ENCODE data around the gene CARMIL1. TPM values are rescaled to one million over a fixed set of nuclear protein-coding genes. Genes with fewer than 3 reads are reported as not detected.

Gene CARMIL1
- total RNA-seq, 1 donor from 2014 or later: 37.6 TPM

- intact Hi-C loops (cut with DNase I): no loop called here
- Histone ChIP-seq H3K27ac (no peak overlapping the region), H3K4me3 (no peak overlapping the region), H3K27me3 (no peaks in the 10 kb centered on the region), H3K36me3 (no peaks in the 10 kb centered on the region), H3K9me3 (no peaks in the 10 kb centered on the region), H3K4me1 (peaks cover 11% of the 10 kb centered on the region)
- TF ChIP-seq, protein P1, sequence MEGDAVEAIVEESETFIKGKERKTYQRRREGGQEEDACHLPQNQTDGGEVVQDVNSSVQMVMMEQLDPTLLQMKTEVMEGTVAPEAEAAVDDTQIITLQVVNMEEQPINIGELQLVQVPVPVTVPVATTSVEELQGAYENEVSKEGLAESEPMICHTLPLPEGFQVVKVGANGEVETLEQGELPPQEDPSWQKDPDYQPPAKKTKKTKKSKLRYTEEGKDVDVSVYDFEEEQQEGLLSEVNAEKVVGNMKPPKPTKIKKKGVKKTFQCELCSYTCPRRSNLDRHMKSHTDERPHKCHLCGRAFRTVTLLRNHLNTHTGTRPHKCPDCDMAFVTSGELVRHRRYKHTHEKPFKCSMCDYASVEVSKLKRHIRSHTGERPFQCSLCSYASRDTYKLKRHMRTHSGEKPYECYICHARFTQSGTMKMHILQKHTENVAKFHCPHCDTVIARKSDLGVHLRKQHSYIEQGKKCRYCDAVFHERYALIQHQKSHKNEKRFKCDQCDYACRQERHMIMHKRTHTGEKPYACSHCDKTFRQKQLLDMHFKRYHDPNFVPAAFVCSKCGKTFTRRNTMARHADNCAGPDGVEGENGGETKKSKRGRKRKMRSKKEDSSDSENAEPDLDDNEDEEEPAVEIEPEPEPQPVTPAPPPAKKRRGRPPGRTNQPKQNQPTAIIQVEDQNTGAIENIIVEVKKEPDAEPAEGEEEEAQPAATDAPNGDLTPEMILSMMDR (IDR thresholded peaks at IDR 0.05): no peak
- ATAC-seq (peak; percentile 51), DNase-seq (no peak)
Observed at GRCh38 chr6:25452031-25452430, 172.9 kb downstream of the CARMIL1 start.

DNA sequence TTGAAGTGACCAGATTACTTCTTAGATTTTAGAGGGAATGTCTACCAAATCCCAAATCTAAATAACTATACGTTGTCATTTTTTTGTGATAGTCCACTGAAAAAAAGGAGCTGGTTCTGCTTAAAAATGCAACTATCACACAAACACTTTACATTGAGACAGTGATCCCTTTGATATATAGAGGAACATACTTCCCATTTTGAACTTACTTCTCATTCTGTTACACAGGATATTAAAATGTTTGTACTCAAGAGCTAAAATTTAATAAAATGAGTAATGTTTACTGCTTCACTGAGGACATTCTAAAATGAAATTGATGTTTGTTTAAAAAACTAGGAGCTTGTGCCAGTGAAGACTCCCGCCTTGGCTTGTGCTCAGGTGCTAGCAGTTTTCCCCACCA is 174.1 kb downstream of the CARMIL1 start:
- H3K4me1 ChIP-seq: no peaks in the 10 kb centered on the region
- ATAC-seq (no peak), DNase-seq (no peak)
- no peaks in the 10 kb centered on the region for H3K36me3 ChIP-seq
- no peaks in the 10 kb centered on the region for H3K27me3 ChIP-seq
- no peak overlapping the region for H3K27ac ChIP-seq
- TF ChIP-seq, protein P1 (IDR thresholded peaks at IDR 0.05): no peak
- H3K4me3 ChIP-seq: no peak overlapping the region
- intact Hi-C loops (cut with DNase I): no loop called here
- H3K9me3 ChIP-seq: no peaks in the 10 kb centered on the region

DNA sequence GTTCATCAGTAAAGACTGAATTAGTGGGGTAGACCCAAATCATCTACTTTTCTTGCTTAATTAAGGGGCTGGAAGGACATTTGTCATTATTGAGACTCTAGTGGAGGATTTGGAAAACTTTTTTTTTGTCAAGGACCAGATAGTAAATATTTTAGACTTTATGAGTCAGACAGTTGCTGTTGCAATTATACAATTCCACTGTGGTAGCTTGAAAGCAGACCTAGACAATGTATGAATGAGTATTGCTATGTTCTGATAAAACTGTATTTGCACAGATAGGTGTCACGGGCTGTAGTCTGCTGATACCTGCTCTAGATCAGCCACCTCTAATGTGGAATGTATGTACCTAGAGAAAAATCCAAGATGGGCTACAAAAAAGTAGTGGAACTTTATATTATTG is 175.0 kb downstream of the CARMIL1 start:
- Histone ChIP-seq H3K27ac (no peak overlapping the region), H3K9me3 (no peaks in the 10 kb centered on the region), H3K4me3 (no peak overlapping the region), H3K27me3 (no peaks in the 10 kb centered on the region), H3K4me1 (no peaks in the 10 kb centered on the region), H3K36me3 (no peaks in the 10 kb centered on the region)
- no peak for DNase-seq
- ATAC-seq: no peak
- TF ChIP-seq, protein P1 (IDR thresholded peaks at IDR 0.05): no peak
- intact Hi-C loops (cut with DNase I): no loop called here

DNA sequence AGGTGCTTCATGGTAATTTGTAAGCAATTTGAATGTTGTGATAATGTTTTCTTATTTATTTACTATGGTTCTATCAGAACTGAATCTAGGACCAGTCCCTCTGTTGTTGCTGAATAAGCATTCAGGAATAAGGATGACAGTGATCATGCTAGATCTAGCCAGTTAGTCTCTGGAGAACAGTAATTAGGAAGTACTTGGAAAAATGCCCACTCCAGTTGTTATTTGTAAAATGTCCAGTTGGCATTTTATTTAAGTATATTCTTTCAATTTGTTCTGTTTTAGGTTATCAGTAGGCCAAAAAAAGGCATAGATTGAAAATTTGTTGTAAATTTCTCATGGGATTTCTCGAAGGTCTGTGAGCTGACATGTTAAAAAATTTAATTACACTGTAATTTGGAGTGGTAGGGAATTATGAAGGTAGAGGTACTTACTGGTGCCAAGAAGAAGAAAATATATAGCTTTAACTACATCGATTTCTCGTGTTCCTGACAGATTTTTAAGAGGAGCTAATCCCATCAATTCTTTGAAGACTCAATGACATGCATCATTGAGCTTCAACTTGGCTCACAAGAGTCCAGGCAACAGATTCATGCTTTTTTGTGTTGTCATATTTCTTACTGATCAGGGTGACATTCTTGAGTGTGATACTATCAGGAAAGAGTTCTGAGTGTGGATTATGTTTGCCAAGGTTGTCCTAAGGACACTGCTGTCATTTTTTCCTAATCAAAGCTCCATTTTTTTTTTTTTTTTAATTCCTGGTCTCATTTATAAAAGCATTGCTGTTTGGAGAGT is 177.3 kb downstream of the CARMIL1 start:
- ATAC-seq (no peak), DNase-seq (no peak)
- Histone ChIP-seq H3K4me1 (no peaks in the 10 kb centered on the region), H3K36me3 (no peaks in the 10 kb centered on the region), H3K4me3 (no peak overlapping the region), H3K27me3 (no peaks in the 10 kb centered on the region), H3K27ac (no peak overlapping the region), H3K9me3 (no peaks in the 10 kb centered on the region)
- TF ChIP-seq, protein P1 (IDR thresholded peaks at IDR 0.05): no peak
- intact Hi-C loops (cut with DNase I): no loop called here

DNA sequence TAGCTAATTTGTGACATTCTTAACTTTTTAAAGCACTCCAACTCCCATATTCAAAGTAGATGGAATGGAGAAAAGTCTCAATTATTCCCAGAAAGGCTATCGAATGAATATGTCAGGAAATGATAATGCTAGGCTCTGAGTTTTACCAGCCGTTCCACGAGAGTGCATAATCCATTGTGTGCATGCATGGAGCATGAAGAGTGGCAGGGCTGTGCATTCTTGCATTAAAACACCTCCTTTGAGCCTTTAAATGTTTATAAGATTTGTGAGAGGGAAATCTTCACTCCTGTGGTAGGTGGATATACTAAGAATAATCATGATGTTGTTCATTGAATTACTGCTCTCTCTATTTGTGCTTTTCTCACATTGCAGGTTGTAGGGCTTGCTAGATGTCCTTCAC is 178.3 kb downstream of the CARMIL1 start:
- no peaks in the 10 kb centered on the region for H3K27me3 ChIP-seq
- intact Hi-C loops (cut with DNase I): no loop called here
- TF ChIP-seq, protein P1 (IDR thresholded peaks at IDR 0.05): no peak
- H3K27ac ChIP-seq: no peak overlapping the region
- no peaks in the 10 kb centered on the region for H3K4me1 ChIP-seq
- no peaks in the 10 kb centered on the region for H3K36me3 ChIP-seq
- no peak overlapping the region for H3K4me3 ChIP-seq
- ATAC-seq (no peak), DNase-seq (no peak)
- H3K9me3 ChIP-seq: no peaks in the 10 kb centered on the region

All from upper lobe of right lung (tissue), 1 donor.